ENCODE data around the gene C5orf15.
"Not testable (repeated sequence)": the region's sequence is repeated elsewhere in the genome, so short reads cannot be mapped to it uniquely, and the experiment has no call there.

C5orf15 gene

GRCh38 chr5:133959643-133960042 is 8.8 kb downstream of the C5orf15 start:
- DNase-seq, result no peak

- DNase-seq, result no peak
These were observed 10.8 kb downstream of the C5orf15 start for GRCh38 chr5:133957591-133957990.

GRCh38 chr5:133957080-133957479 is 11.3 kb downstream of the C5orf15 start:
- DNase-seq, result no peak

GRCh38 chr5:133956196-133956595 is 12.2 kb downstream of the C5orf15 start:
- not testable (repeated sequence) for DNase-seq

GRCh38 chr5:133953568-133954145 is 14.8 kb downstream of the C5orf15 start:
- DNase-seq, result no peak

GRCh38 chr5:133952729-133953567 is 15.5 kb downstream of the C5orf15 start:
- no peak for DNase-seq

- DNase-seq, result no peak
These were observed 17.4 kb downstream of the C5orf15 start for GRCh38 chr5:133950821-133951612.

- DNase-seq, result no peak
These were observed 19.7 kb downstream of the C5orf15 start for GRCh38 chr5:133948721-133949120.

- no peak for DNase-seq
These were observed 21.0 kb downstream of the C5orf15 start for GRCh38 chr5:133947431-133947841.

GRCh38 chr5:133945568-133945967 is 22.9 kb downstream of the C5orf15 start:
- no peak for DNase-seq

GRCh38 chr5:133944263-133945185 is 23.9 kb downstream of the C5orf15 start:
- DNase-seq, result peak; percentile 44

GRCh38 chr5:133943475-133943817 is 25.0 kb downstream of the C5orf15 start:
- DNase-seq, result no peak

- no peak for DNase-seq
These were observed 25.6 kb downstream of the C5orf15 start for GRCh38 chr5:133942614-133943474.

- DNase-seq, result no peak
These were observed 26.8 kb downstream of the C5orf15 start for GRCh38 chr5:133941456-133942196.

- no peak for DNase-seq
These were observed 28.8 kb downstream of the C5orf15 start for GRCh38 chr5:133939668-133940067.

- no peak for DNase-seq
These were observed 29.5 kb downstream of the C5orf15 start for GRCh38 chr5:133938929-133939328.

- DNase-seq, result no peak
These were observed 30.2 kb downstream of the C5orf15 start for GRCh38 chr5:133938039-133938821.

GRCh38 chr5:133937628-133938027 is 30.8 kb downstream of the C5orf15 start:
- DNase-seq, result not testable (repeated sequence)

- no peak for DNase-seq
These were observed 31.8 kb downstream of the C5orf15 start for GRCh38 chr5:133936651-133937015.

All from activated naive CD4-positive, alpha-beta T cell treated with Interleukin-2 at 50 U/mL for 16 hours (primary cell).